Loucy (cell line): ENCODE data around the gene LTB4R.

Experiments
- H2AFZ ChIP-seq: fragments of 200-600 bp; sonication (generic); 2 replicates; pipeline ENCODE4 v1.6.0; 2016; ENCODE audit warnings: antibody characterized with exemption, mild to moderate bottlenecking, low read length, moderate library complexity
- H3F3A ChIP-seq: fragments of 200-600 bp; 2 replicates; pipeline ENCODE4 v1.6.0; 2016; ENCODE audit warnings: antibody characterized with exemption, low read depth, mild to moderate bottlenecking
- H3K27me3 ChIP-seq: fragments of 200-600 bp; sonication (generic); 2 replicates; pipeline ENCODE4 v1.6.1; 2014; ENCODE audit warnings: low read length, mild to moderate bottlenecking; ENCODE audit not compliant: insufficient read depth, poor library complexity, severe bottlenecking
- H3K36me3 ChIP-seq: fragments of 200-600 bp; sonication (generic); 2 replicates; pipeline ENCODE4 v1.6.1; 2016; ENCODE audit warnings: low read length; ENCODE audit not compliant: insufficient read depth
- H3K4me1 ChIP-seq: fragments of 200-600 bp; sonication (generic); 2 replicates; pipeline ENCODE4 v1.5.1; 2014; ENCODE audit warnings: low read length, mild to moderate bottlenecking; ENCODE audit not compliant: insufficient read depth, poor library complexity, severe bottlenecking
- H3K4me2 ChIP-seq: fragments of 200-600 bp; sonication (generic); 2 replicates; pipeline ENCODE4 v1.6.0; 2014; ENCODE audit warnings: antibody characterized with exemption, low read length, low read depth, mild to moderate bottlenecking; ENCODE audit not compliant: poor library complexity, severe bottlenecking
- H3K4me3 ChIP-seq: fragments of 200-600 bp; sonication (generic); 2 replicates; pipeline ENCODE4 v1.5.1; 2014; ENCODE audit warnings: low read length, mild to moderate bottlenecking, mixed read lengths; ENCODE audit not compliant: poor library complexity, severe bottlenecking
- H3K79me2 ChIP-seq: fragments of 200-600 bp; sonication (generic); 2 replicates; pipeline ENCODE4 v1.6.1; 2014; ENCODE audit warnings: low read length; ENCODE audit not compliant: insufficient read depth
- H3K9ac ChIP-seq: fragments of 200-600 bp; sonication (generic); 2 replicates; pipeline ENCODE4 v1.6.0; 2014; ENCODE audit warnings: mild to moderate bottlenecking, low read depth, low read length, moderate library complexity; ENCODE audit not compliant: poor library complexity, severe bottlenecking
- H3K9me2 ChIP-seq: fragments of 200-600 bp; sonication (generic); replicated peaks from 2 replicates; pipeline ENCODE4 v1.6.1; 2016; ENCODE audit warnings: low read depth, low read length, mixed read lengths
- H3K9me3 ChIP-seq: fragments of 200-600 bp; sonication (generic); 2 replicates; pipeline ENCODE4 v1.6.1; 2014; ENCODE audit warnings: mild to moderate bottlenecking, antibody characterized with exemption, low read length, low read depth; ENCODE audit not compliant: insufficient read depth
- H4K20me1 ChIP-seq: fragments of 200-600 bp; sonication (generic); 2 replicates; pipeline ENCODE4 v1.6.0; 2014; ENCODE audit warnings: antibody characterized with exemption, low read length, mild to moderate bottlenecking; ENCODE audit not compliant: insufficient read depth, poor library complexity, severe bottlenecking
- CTCF ChIP-seq: fragments of 200-600 bp; sonication (generic); conservative IDR thresholded peaks from 2 replicates; pipeline ENCODE4 v1.5.1; 2014; ENCODE audit warnings: mild to moderate bottlenecking, antibody characterized with exemption, low read length
- EZH2phosphoT487 ChIP-seq: fragments of 200-600 bp; IDR thresholded peaks from 2 replicates; pipeline ENCODE4 v1.6.1; 2018; ENCODE audit warnings: antibody characterized with exemption, mild to moderate bottlenecking, moderate library complexity, borderline replicate concordance

The LTB4R gene

DNA sequence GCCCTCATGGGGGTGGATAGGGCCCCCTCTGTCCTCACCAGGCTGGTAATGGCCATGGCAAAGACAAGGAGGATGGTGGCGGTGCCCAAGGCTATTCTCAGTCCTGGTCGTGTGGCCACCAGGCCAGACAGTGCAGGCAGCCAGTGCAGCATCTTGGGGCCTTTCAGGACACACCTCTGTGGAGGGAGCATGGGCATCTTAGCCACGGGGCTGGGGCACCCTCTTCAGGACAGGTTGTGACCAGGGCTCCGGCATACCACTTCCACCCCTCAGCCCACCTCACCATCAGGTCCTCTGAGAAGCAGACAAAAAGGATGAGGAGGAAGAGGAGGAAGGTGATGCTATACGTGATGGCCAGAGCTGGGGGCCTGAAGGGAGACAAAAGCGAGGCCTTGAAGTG, 12.7 kb downstream of the LTB4R start:
- Histone ChIP-seq H3K9me3 (no peaks in the 10 kb centered on the region), H3F3A (0 out of 2 replicates have a peak, but pooled peaks cover 3% of the 10 kb centered on the region), H3K4me1 (peaks cover 31% of the 10 kb centered on the region), H4K20me1 (no peaks in the 10 kb centered on the region), H2AFZ (no peak overlapping the region), H3K4me3 (no peak overlapping the region), H3K36me3 (no peaks in the 10 kb centered on the region), H3K9ac (no peak overlapping the region), H3K27me3 (no peaks in the 10 kb centered on the region), H3K79me2 (no peaks in the 10 kb centered on the region), H3K9me2 (no peaks in the 10 kb centered on the region), H3K4me2 (no peak overlapping the region)
- TF ChIP-seq CTCF (no peak), EZH2phosphoT487 (no peak)

- H3K4me1 ChIP-seq, result peaks cover 38% of the 10 kb centered on the region
- no peaks in the 10 kb centered on the region for H3K79me2 ChIP-seq
- no peaks in the 10 kb centered on the region for H3K9me3 ChIP-seq
- H3K9me2 ChIP-seq, result no peaks in the 10 kb centered on the region
- H3K36me3 ChIP-seq, result no peaks in the 10 kb centered on the region
- 0 out of 2 replicates have a peak, but pooled peaks cover 3% of the 10 kb centered on the region for H3F3A ChIP-seq
- H4K20me1 ChIP-seq, result no peaks in the 10 kb centered on the region
- TF ChIP-seq EZH2phosphoT487 (no peak), CTCF (no peak)
- H2AFZ ChIP-seq, result no peak overlapping the region
- H3K9ac ChIP-seq, result no peak overlapping the region
- no peak overlapping the region for H3K4me3 ChIP-seq
- no peaks in the 10 kb centered on the region for H3K27me3 ChIP-seq
- H3K4me2 ChIP-seq, result no peak overlapping the region
Measured at GRCh38 chr14:24325041-24325530, 13.8 kb downstream of the LTB4R start.

GRCh38 chr14:24325963-24326362, 14.7 kb downstream of the LTB4R start:
- H3K4me3 ChIP-seq, result no peak overlapping the region
- H3K9me2 ChIP-seq, result no peaks in the 10 kb centered on the region
- H3K4me1 ChIP-seq, result peaks cover 38% of the 10 kb centered on the region
- H2AFZ ChIP-seq, result no peak overlapping the region
- H3F3A ChIP-seq, result 0 out of 2 replicates have a peak, but pooled peaks cover 3% of the 10 kb centered on the region
- H3K9me3 ChIP-seq, result no peaks in the 10 kb centered on the region
- H3K79me2 ChIP-seq, result no peaks in the 10 kb centered on the region
- no peaks in the 10 kb centered on the region for H3K27me3 ChIP-seq
- no peak for TF ChIP-seq EZH2phosphoT487
- no peak for TF ChIP-seq CTCF
- no peaks in the 10 kb centered on the region for H4K20me1 ChIP-seq
- no peak overlapping the region for H3K9ac ChIP-seq
- H3K36me3 ChIP-seq, result no peaks in the 10 kb centered on the region
- H3K4me2 ChIP-seq, result no peak overlapping the region
